UCSD-AML1 (cell line): ENCODE results near the gene TTC7B.

Experiments
- DNase-seq: peaks from one replicate; lab custom pipeline; 2025; ENCODE audit not compliant: unreplicated experiment; lab: John Stamatoyannopoulos, UW

TTC7B gene

GRCh38 chr14:90549794-90550641 lies 266.2 kb downstream of the TTC7B start:
- no peak for DNase-seq

- DNase-seq = no peak
Observed at GRCh38 chr14:90548455-90548854, 267.8 kb downstream of the TTC7B start.

GRCh38 chr14:90547968-90548367 lies 268.3 kb downstream of the TTC7B start:
- DNase-seq = no peak

GRCh38 chr14:90547250-90547649 lies 269.0 kb downstream of the TTC7B start:
- DNase-seq = no peak

- no peak for DNase-seq
Observed at GRCh38 chr14:90546767-90547166, 269.5 kb downstream of the TTC7B start.

GRCh38 chr14:90545966-90546751 lies 270.1 kb downstream of the TTC7B start:
- DNase-seq = no peak

- no peak for DNase-seq
Observed at GRCh38 chr14:90545382-90545781, 270.8 kb downstream of the TTC7B start.

GRCh38 chr14:90544971-90545370 lies 271.3 kb downstream of the TTC7B start:
- no peak for DNase-seq

- no peak for DNase-seq
Observed at GRCh38 chr14:90544566-90544965, 271.7 kb downstream of the TTC7B start.

- DNase-seq = no peak
Observed at GRCh38 chr14:90543876-90544275, 272.4 kb downstream of the TTC7B start.

- no peak for DNase-seq
Observed at GRCh38 chr14:90541076-90541634, 275.1 kb downstream of the TTC7B start.

GRCh38 chr14:90540437-90540836 lies 275.8 kb downstream of the TTC7B start:
- no peak for DNase-seq

- no peak for DNase-seq
Observed at GRCh38 chr14:90539996-90540395, 276.2 kb downstream of the TTC7B start.

- no peak for DNase-seq
Observed at GRCh38 chr14:90539496-90539775, 276.8 kb downstream of the TTC7B start.

GRCh38 chr14:90538716-90539495 lies 277.3 kb downstream of the TTC7B start:
- no peak for DNase-seq

GRCh38 chr14:90538095-90538494 lies 278.1 kb downstream of the TTC7B start:
- DNase-seq = no peak

- peak; percentile 67 for DNase-seq
Observed at GRCh38 chr14:90536511-90537191, 279.6 kb downstream of the TTC7B start.

GRCh38 chr14:90536092-90536491 lies 280.1 kb downstream of the TTC7B start:
- peak; percentile 59 for DNase-seq

GRCh38 chr14:90535556-90536090 lies 280.6 kb downstream of the TTC7B start:
- no peak for DNase-seq

- no peak for DNase-seq
Observed at GRCh38 chr14:90534838-90535555, 281.2 kb downstream of the TTC7B start.
